Fibroblast of lung (primary cell): ENCODE measurements around the gene C2. TPM values are rescaled to one million over a fixed set of nuclear protein-coding genes. Genes with fewer than 3 reads are reported as not detected.
"Not testable (repeated sequence)": the region's sequence is repeated elsewhere in the genome, so short reads cannot be mapped to it uniquely, and the experiment has no call there.

Source experiments
- DNase-seq, 2 donors: peaks; one replicate each; pipeline versions ENCODE4 v3.0.0 to v3.0.0-alpha.2; 2010; ENCODE audit warnings: low read depth in 2 of 2
- H2AFZ ChIP-seq: 2 replicates; pipeline ENCODE4 v1.5.1; 2012; ENCODE audit warnings: low read length, control low read depth, inconsistent platforms
- H3K27ac ChIP-seq: 2 replicates; pipeline ENCODE4 v1.5.1; 2011; ENCODE audit warnings: low read length, control low read depth; ENCODE audit not compliant: insufficient read depth
- H3K27me3 ChIP-seq: 2 replicates; pipeline ENCODE4 v1.5.1; 2011; ENCODE audit warnings: mild to moderate bottlenecking, low read length; ENCODE audit not compliant: control insufficient read depth, insufficient read depth
- H3K36me3 ChIP-seq: 2 replicates; pipeline ENCODE4 v1.5.1; 2011; ENCODE audit warnings: low read length; ENCODE audit not compliant: control insufficient read depth, insufficient read depth
- H3K4me1 ChIP-seq: 2 replicates; pipeline ENCODE4 v1.5.1; 2011; ENCODE audit warnings: low read length; ENCODE audit not compliant: control insufficient read depth, insufficient read depth; ENCODE audit errors: extremely low read depth
- H3K4me2 ChIP-seq: 2 replicates; pipeline ENCODE4 v1.5.1; 2011; ENCODE audit warnings: low read length, control low read depth; ENCODE audit not compliant: insufficient read depth; ENCODE audit errors: extremely low read depth
- H3K4me3 ChIP-seq, 4 experiments: fragments of 200-600 bp in 1 of 4; sonication (generic) in 1 of 4; replicated peaks in 1 of 4; 2 replicates each; pipeline ENCODE4 v1.5.1; 2011 to 2016; ENCODE audit warnings: low read length in 4 of 4, low read depth in 3 of 4, mild to moderate bottlenecking in 3 of 4, control low read depth in 2 of 4, inconsistent platforms in 1 of 4, mixed read lengths in 1 of 4; ENCODE audit not compliant: insufficient read depth in 1 of 4; ENCODE audit errors: control extremely low read depth in 1 of 4
- H3K79me2 ChIP-seq: 2 replicates; pipeline ENCODE4 v1.5.1; 2012; ENCODE audit warnings: mild to moderate bottlenecking, low read length, inconsistent platforms; ENCODE audit not compliant: control insufficient read depth, insufficient read depth
- H3K9ac ChIP-seq: 2 replicates; pipeline ENCODE4 v1.5.1; 2011; ENCODE audit warnings: mild to moderate bottlenecking, low read length, control low read depth; ENCODE audit not compliant: insufficient read depth
- H3K9me3 ChIP-seq: 2 replicates; pipeline ENCODE4 v1.5.1; 2012; ENCODE audit warnings: low read depth, low read length; ENCODE audit not compliant: control insufficient read depth, insufficient read depth
- H4K20me1 ChIP-seq: 2 replicates; pipeline ENCODE4 v1.5.1; 2011; ENCODE audit warnings: low read length; ENCODE audit not compliant: control insufficient read depth, insufficient read depth; ENCODE audit errors: extremely low read depth
- EZH2 ChIP-seq: IDR thresholded peaks from 2 replicates; pipeline ENCODE4 v1.5.1; 2012; ENCODE audit warnings: low read length, control low read depth, mild to moderate bottlenecking; ENCODE audit errors: missing control alignments
- polyA plus RNA-seq, 2 donors: library from polyadenylated mRNA; depleted of rRNA in 1 of 2; stranded (reverse) in 1 of 2; unstranded in 1 of 2; fragments of >200 nt; gene quantifications; 2 replicates each; pipeline ENCODE4 v1.2.1, GENCODE V29; 2011 to 2012; ENCODE audit warnings: missing spikeins in 1 of 2
- total RNA-seq: library from RNA; depleted of rRNA; stranded (reverse); fragments of >200 nt; gene quantifications from 2 replicates; pipeline ENCODE4 v1.2.1, GENCODE V29; 2014
- TF ChIP-seq, protein P1 (sequence below), 2 donors: IDR thresholded peaks in 1 of 2; conservative IDR thresholded peaks in 1 of 2; 1 replicate in 1 of 2; 2 replicates in 1 of 2; pipeline ENCODE4 v1.5.1; 2011 to 2012; ENCODE audit warnings: low read length in 2 of 2, control low read depth in 1 of 2, inconsistent platforms in 1 of 2, low read depth in 1 of 2, mild to moderate bottlenecking in 1 of 2

The C2 gene
- total and polyA plus RNA-seq, 2 donors (not counting 1 experiment from before 2014, with no cell fraction given), result 7.6 to 16.8 TPM

GRCh38 chr6:31903957-31904356 lies 23.6 kb upstream of the C2 start:
- Histone ChIP-seq H3K9ac (no peak overlapping the region), H3K79me2 (peaks cover 1% of the 10 kb centered on the region), H3K9me3 (no peaks in the 10 kb centered on the region), H3K27ac (no peak overlapping the region), H3K4me1 (peaks cover 15% of the 10 kb centered on the region), H3K4me2 (no peak overlapping the region), H3K27me3 (no peaks in the 10 kb centered on the region), H3K36me3 (peaks cover 1% of the 10 kb centered on the region), H3K4me3 (no peak overlapping the region), H4K20me1 (no peaks in the 10 kb centered on the region), H2AFZ (no peak overlapping the region)
- no peak for TF ChIP-seq EZH2
- TF ChIP-seq, protein P1, sequence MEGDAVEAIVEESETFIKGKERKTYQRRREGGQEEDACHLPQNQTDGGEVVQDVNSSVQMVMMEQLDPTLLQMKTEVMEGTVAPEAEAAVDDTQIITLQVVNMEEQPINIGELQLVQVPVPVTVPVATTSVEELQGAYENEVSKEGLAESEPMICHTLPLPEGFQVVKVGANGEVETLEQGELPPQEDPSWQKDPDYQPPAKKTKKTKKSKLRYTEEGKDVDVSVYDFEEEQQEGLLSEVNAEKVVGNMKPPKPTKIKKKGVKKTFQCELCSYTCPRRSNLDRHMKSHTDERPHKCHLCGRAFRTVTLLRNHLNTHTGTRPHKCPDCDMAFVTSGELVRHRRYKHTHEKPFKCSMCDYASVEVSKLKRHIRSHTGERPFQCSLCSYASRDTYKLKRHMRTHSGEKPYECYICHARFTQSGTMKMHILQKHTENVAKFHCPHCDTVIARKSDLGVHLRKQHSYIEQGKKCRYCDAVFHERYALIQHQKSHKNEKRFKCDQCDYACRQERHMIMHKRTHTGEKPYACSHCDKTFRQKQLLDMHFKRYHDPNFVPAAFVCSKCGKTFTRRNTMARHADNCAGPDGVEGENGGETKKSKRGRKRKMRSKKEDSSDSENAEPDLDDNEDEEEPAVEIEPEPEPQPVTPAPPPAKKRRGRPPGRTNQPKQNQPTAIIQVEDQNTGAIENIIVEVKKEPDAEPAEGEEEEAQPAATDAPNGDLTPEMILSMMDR (conservative IDR thresholded peaks at IDR 0.05 in 1 of 2, IDR thresholded peaks at IDR 0.05 in 1 of 2; ENCODE audit: low read depth in 1 of 2, low read length in 2 of 2), result no peak
- DNase-seq, result no peak

DNA sequence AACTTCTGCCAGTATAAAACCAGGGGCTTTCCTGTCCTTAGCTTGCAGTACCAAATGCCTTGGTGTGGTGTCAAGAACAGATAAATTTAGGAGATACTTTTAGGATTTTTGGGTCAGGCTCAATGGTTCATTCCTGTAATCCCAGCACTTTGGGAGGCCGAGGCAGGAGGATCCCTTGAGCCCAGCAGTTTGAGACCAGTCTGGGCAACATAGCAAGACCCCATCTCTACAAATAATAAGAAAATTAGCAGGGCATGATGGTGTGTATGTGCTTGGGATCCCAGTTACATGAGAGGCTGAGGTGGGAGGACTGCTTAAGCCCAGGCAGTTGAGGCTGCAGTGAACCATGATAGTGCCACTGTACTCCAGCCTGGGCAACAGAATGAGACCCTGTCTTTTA lies 22.5 kb upstream of the C2 start:
- no peaks in the 10 kb centered on the region for H4K20me1 ChIP-seq

DNA sequence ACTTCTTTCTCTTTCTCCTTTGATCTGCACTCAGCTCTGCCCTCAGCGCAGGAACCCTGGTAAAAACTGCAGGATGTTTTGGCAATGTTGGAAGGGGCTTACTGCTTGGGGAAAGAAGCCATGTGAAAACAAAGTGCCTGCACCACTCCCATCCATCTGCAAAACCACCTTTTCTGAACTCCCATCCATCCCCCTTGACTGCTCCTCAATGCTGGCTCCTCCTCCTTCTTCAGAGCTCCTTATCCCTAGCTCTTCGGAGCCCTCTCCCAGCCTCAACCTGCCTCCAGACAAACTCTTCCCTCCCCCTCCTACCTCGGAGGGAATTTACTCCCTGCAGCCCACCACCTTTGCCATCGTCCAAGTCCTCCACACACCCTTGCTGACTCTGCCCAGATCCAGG lies 21.4 kb upstream of the C2 start:
- TF ChIP-seq EZH2, result no peak
- TF ChIP-seq, protein P1 (conservative IDR thresholded peaks at IDR 0.05 in 1 of 2, IDR thresholded peaks at IDR 0.05 in 1 of 2; ENCODE audit: low read depth in 1 of 2, low read length in 2 of 2), result no peak
- Histone ChIP-seq H3K9ac (no peak overlapping the region), H2AFZ (no peak overlapping the region), H3K4me1 (peaks cover 16% of the 10 kb centered on the region), H3K4me2 (no peak overlapping the region), H3K4me3 (no peak overlapping the region), H3K79me2 (no peaks in the 10 kb centered on the region), H3K9me3 (no peaks in the 10 kb centered on the region), H4K20me1 (no peaks in the 10 kb centered on the region), H3K27me3 (no peaks in the 10 kb centered on the region), H3K36me3 (no peaks in the 10 kb centered on the region), H3K27ac (no peak overlapping the region)
- no peak for DNase-seq

More for the DNA sequence above, 22.5 kb upstream of the C2 start:
- no peak overlapping the region for H2AFZ ChIP-seq
- no peaks in the 10 kb centered on the region for H3K36me3 ChIP-seq
- H3K27me3 ChIP-seq, result no peaks in the 10 kb centered on the region
- TF ChIP-seq EZH2, result no peak
- TF ChIP-seq, protein P1 (conservative IDR thresholded peaks at IDR 0.05 in 1 of 2, IDR thresholded peaks at IDR 0.05 in 1 of 2; ENCODE audit: low read depth in 1 of 2, low read length in 2 of 2), result no peak
- H3K4me2 ChIP-seq, result no peak overlapping the region
- no peak overlapping the region for H3K9ac ChIP-seq
- H3K4me3 ChIP-seq, result no peak overlapping the region
- DNase-seq, result no peak
- no peak overlapping the region for H3K27ac ChIP-seq
- no peaks in the 10 kb centered on the region for H3K9me3 ChIP-seq
- H3K79me2 ChIP-seq, result no peaks in the 10 kb centered on the region
- H3K4me1 ChIP-seq, result peaks cover 20% of the 10 kb centered on the region

GRCh38 chr6:31906727-31907126 lies 20.8 kb upstream of the C2 start:
- not testable (repeated sequence) for H3K27me3 ChIP-seq, H2AFZ ChIP-seq, H4K20me1 ChIP-seq, H3K27ac ChIP-seq, H3K9ac ChIP-seq, H3K9me3 ChIP-seq, H3K79me2 ChIP-seq, DNase-seq, H3K4me3 ChIP-seq, H3K36me3 ChIP-seq, H3K4me2 ChIP-seq
- H3K4me1 ChIP-seq, result peaks cover 15% of the 10 kb centered on the region
